HL-60 (cell line): ENCODE results near the gene INSRR.

Experiments used
- DNase-seq, 2 experiments: peaks; one replicate each; pipeline ENCODE4 v3.0.0-alpha.2; 2010 to 2020; ENCODE audit warnings: low read depth in 1 of 2, low spot score in 1 of 2
- H3K27ac ChIP-seq: fragments of 250-450 bp; sonication (Bioruptor Pico); replicated peaks from 2 replicates; pipeline ENCODE4 v1.5.1; 2020; ENCODE audit warnings: mild to moderate bottlenecking, moderate library complexity
- H3K27me3 ChIP-seq: fragments of 250-450 bp; sonication (Bioruptor Pico); 2 replicates; pipeline ENCODE4 v1.5.1; 2021; ENCODE audit warnings: mild to moderate bottlenecking, moderate library complexity; ENCODE audit not compliant: insufficient read depth, poor library complexity, severe bottlenecking
- H3K4me3 ChIP-seq: replicated peaks from 2 replicates; pipeline ENCODE4 v1.5.1; 2011; ENCODE audit warnings: mild to moderate bottlenecking, control low read depth, low read length; ENCODE audit not compliant: insufficient read depth
- CTCF ChIP-seq: IDR thresholded peaks from one replicate; pipeline ENCODE4 v1.5.1; 2011; ENCODE audit warnings: low read length, control low read depth, inconsistent platforms; ENCODE audit not compliant: insufficient read depth
- GABPA ChIP-seq: IDR thresholded peaks from 2 replicates; pipeline ENCODE4 v1.6.1; 2012; ENCODE audit warnings: low read depth
- POLR2AphosphoS5 ChIP-seq: IDR thresholded peaks from 2 replicates; pipeline ENCODE4 v1.6.1; 2012; ENCODE audit warnings: low read depth
- REST ChIP-seq: IDR thresholded peaks from 2 replicates; pipeline ENCODE4 v1.6.1; 2012; ENCODE audit warnings: low read depth; ENCODE audit not compliant: insufficient replicate concordance
- SPI1 ChIP-seq: IDR thresholded peaks from 2 replicates; pipeline ENCODE4 v1.6.1; 2012; ENCODE audit warnings: low read depth, mild to moderate bottlenecking, borderline replicate concordance

The INSRR gene

GRCh38 chr1:156809711-156810366 is 49.1 kb downstream of the INSRR start:
- peaks cover 3% of the 10 kb centered on the region for H3K27me3 ChIP-seq
- no peak for DNase-seq
- no peak overlapping the region for H3K4me3 ChIP-seq
- TF ChIP-seq REST = no peak
- TF ChIP-seq CTCF = no peak
- no peak for TF ChIP-seq SPI1
- TF ChIP-seq GABPA = no peak
- TF ChIP-seq POLR2AphosphoS5 = no peak
- no peak overlapping the region for H3K27ac ChIP-seq

DNA sequence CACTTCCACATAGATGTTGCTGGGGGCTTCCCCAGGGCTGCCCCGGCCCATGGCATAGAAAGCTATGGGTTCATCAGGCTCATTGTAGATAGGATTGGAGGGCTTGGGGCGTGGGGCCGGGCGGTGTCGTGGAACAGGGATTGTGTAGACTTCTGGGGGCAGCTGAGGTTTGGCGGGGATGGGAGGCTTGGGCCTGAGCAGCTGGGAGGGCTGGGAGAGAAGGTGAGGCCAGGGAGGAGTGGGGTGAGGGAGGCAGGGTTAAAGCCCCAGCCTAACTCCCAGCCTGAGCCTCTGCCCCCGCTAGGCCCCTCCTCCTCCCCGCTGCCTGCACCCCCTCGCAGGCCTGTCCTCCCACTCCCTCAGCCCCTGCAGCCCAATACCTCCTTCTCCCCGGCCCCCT is 49.6 kb downstream of the INSRR start:
- no peak for TF ChIP-seq POLR2AphosphoS5
- no peak for TF ChIP-seq CTCF
- no peak for TF ChIP-seq SPI1
- TF ChIP-seq GABPA = no peak
- TF ChIP-seq REST = no peak
- H3K4me3 ChIP-seq = no peak overlapping the region
- DNase-seq = no peak
- peaks cover under 1% of the 10 kb centered on the region for H3K27me3 ChIP-seq
- H3K27ac ChIP-seq = no peak overlapping the region

- no peak overlapping the region for H3K4me3 ChIP-seq
- TF ChIP-seq CTCF (no peak), GABPA (no peak), REST (no peak), POLR2AphosphoS5 (no peak), SPI1 (no peak)
- no peak overlapping the region for H3K27ac ChIP-seq
- no peak for DNase-seq
- H3K27me3 ChIP-seq = no peaks in the 10 kb centered on the region
These were observed 50.5 kb downstream of the INSRR start for GRCh38 chr1:156808186-156809030.
